Upper lobe of right lung (tissue), 1 donor: Measurements from ENCODE around the gene NPW. TPM values are rescaled to one million over a fixed set of nuclear protein-coding genes. Genes with fewer than 3 reads are reported as not detected.

ENCODE experiments used
- ATAC-seq: fragments of 200-7000 bp; cut with Tn5 transposase; one replicate; pipeline ENCODE4 v1.9.1; 2020; ENCODE audit warnings: mild to moderate bottlenecking, moderate library complexity
- DNase-seq: peaks from one replicate; pipeline ENCODE4 v3.0.0-alpha.2; 2020
- H3K27ac ChIP-seq: fragments of 200-600 bp; one replicate; pipeline ENCODE4 v1.8.0; 2022
- H3K27me3 ChIP-seq: fragments of 200-600 bp; one replicate; pipeline ENCODE4 v1.8.0; 2022; ENCODE audit warnings: mild to moderate bottlenecking
- H3K36me3 ChIP-seq: fragments of 200-600 bp; one replicate; pipeline ENCODE4 v1.8.0; 2022
- H3K4me1 ChIP-seq: fragments of 200-600 bp; one replicate; pipeline ENCODE4 v1.8.0; 2022
- H3K4me3 ChIP-seq: fragments of 200-600 bp; one replicate; pipeline ENCODE4 v1.8.0; 2022; ENCODE audit warnings: mild to moderate bottlenecking
- H3K9me3 ChIP-seq: fragments of 200-600 bp; one replicate; pipeline ENCODE4 v1.8.0; 2022
- intact Hi-C: fragments of 100-400 bp; cut with DNase I; formaldehyde crosslinking; loops from one replicate; pipeline ENCODE4 v1.11.0; 2022
- total RNA-seq: library from RNA; stranded (reverse); fragmentation: NEBNext Ultra II Directional; extraction: Animal tissue kit (Norgen Biotek cat#: 25700); gene quantifications from one replicate; pipeline ENCODE4 v1.2.1, GENCODE V29; 2021
- TF ChIP-seq, protein P1 (sequence below): fragments of 200-600 bp; IDR thresholded peaks from one replicate; pipeline ENCODE4 v1.8.0; 2022; ENCODE audit warnings: antibody characterized with exemption
- donor health status: DM: no; HTN: yes; CAD: no; lungs with severe emphysema.

Gene NPW
- total RNA-seq, 1 donor from 2014 or later = not detected

DNA sequence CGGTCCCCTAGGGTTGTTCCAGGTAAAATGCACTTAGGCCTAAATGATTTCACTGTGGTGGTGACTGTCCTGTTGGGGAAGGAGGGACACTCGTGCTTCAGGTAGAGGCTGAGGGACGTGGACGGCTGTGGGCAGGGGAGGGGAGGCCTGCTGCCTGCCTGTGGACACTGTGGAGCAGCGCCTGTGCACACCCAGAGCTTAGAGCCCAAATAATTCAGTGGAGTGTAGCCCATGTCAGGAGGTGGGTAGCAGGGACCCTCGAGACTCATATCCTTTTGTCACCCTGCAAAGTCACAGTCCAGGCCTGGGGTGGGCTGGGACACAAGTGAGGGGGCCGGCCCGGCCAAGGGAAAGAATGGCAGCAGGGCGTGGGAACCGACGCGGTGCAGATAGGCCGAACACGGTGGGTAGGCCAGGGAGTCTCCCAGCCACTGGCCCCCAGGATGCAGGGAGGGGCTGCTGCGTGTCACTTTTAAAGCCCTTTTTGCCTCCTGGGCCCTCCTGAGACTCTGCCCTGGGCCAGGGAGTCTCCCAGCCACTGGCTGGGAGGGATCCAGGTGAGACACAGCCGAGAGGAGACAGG is 6.4 kb downstream of the NPW start:
- TF ChIP-seq, protein P1, sequence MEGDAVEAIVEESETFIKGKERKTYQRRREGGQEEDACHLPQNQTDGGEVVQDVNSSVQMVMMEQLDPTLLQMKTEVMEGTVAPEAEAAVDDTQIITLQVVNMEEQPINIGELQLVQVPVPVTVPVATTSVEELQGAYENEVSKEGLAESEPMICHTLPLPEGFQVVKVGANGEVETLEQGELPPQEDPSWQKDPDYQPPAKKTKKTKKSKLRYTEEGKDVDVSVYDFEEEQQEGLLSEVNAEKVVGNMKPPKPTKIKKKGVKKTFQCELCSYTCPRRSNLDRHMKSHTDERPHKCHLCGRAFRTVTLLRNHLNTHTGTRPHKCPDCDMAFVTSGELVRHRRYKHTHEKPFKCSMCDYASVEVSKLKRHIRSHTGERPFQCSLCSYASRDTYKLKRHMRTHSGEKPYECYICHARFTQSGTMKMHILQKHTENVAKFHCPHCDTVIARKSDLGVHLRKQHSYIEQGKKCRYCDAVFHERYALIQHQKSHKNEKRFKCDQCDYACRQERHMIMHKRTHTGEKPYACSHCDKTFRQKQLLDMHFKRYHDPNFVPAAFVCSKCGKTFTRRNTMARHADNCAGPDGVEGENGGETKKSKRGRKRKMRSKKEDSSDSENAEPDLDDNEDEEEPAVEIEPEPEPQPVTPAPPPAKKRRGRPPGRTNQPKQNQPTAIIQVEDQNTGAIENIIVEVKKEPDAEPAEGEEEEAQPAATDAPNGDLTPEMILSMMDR = no peak
- peaks cover 10% of the 10 kb centered on the region for H3K27me3 ChIP-seq
- intact Hi-C loops = no loop called here
- peaks cover 15% of the 10 kb centered on the region for H3K36me3 ChIP-seq
- ATAC-seq = no peak
- H3K27ac ChIP-seq = peak overlapping the region; percentile 67
- H3K4me1 ChIP-seq = peaks cover 46% of the 10 kb centered on the region
- H3K9me3 ChIP-seq = no peaks in the 10 kb centered on the region
- H3K4me3 ChIP-seq = peak overlapping the region; percentile 52
- no peak for DNase-seq

DNA sequence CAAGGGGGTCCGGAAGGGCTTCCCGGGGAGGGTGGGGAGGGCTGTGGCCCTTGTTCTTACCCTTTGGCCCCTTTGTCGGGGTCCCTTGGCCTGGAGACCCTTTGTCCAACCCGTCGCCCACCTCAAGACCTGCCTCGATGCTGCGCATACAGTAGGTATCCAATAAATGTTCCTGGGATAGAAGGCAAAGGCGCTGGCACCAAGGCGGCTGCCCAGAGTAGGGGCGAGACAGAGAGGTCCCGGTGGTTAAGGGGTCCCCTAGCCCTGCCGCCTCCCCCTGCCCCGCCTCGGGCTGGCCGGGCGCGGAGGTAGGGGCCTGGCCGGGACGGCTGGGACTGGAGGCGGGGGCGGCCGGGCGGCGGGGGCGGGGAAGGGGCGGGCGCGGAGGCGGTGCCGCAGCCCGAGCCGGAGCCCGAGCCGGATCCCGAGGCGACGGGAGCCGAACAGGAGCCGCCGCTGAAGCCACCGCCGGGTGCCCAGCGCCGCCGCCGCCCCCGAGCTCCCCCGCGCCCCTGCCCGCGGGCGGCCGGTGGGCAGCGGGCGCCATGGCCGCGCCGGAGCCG is 7.0 kb downstream of the NPW start, which contains the start of gene NHERF2:
Gene NHERF2, plus strand, starts transcription at position 442 of the 563 bp plus-strand sequence. Its CDS starts 104 bp downstream, at position 546.
- intact Hi-C loops = no loop called here
- TF ChIP-seq, protein P1 = no peak
- H3K9me3 ChIP-seq = no peaks in the 10 kb centered on the region
- DNase-seq (peak; percentile 77), ATAC-seq (peak; percentile 24)
- H3K27ac ChIP-seq = peak within 1 kb of the TSS; percentile 73
- H3K4me3 ChIP-seq = peak within 1 kb of the TSS; percentile 72
- peaks cover 5% of the 10 kb centered on the region for H3K27me3 ChIP-seq
- peaks cover 18% of the 10 kb centered on the region for H3K36me3 ChIP-seq
- peaks cover 48% of the 10 kb centered on the region for H3K4me1 ChIP-seq

DNA sequence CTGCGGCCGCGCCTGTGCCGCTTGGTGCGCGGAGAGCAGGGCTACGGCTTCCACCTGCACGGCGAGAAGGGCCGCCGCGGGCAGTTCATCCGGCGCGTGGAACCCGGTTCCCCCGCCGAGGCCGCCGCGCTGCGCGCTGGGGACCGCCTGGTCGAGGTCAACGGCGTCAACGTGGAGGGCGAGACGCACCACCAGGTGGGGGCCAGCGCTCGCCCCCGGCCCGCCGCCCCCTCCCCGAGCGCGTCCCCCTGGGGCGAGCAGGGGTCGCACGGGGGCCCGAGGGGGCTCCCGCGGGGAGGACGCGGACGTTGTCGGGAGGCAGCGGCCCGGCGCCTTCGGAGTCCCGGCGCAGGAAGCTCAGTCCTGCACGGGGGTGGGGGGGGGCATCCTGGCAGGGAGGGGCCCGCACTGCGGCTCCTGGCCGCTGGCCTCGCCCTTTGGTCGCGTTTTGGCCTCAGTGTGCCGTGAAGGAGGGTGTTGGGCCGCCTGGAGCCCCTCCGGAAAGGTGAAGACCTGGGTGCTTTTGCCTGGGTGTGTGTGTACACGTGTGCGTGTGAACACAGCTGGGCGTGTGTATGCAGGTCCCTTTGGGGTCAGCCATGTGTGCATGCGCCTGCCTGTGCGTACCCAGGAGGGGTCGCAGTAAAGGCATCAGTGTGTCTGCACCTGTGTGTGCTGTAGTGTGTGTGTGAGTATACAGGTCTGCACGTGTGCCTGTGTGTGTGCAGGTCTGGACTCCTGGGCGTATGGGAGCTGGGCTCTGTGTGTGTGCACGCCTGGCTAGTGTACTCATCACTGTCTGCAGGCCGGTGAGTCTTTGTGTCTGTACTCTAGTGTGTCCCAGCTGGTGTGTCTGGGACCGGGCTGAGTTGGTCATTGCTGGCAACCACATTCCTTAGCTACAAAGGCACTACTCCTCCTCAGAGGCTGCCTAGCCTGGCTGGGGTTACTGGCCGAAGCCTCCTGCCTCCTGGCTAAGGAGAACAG is 7.7 kb downstream of the NPW start:
- DNase-seq (peak; percentile 70), ATAC-seq (peak; percentile 0)
- H3K4me1 ChIP-seq = peaks cover 56% of the 10 kb centered on the region

DNA sequence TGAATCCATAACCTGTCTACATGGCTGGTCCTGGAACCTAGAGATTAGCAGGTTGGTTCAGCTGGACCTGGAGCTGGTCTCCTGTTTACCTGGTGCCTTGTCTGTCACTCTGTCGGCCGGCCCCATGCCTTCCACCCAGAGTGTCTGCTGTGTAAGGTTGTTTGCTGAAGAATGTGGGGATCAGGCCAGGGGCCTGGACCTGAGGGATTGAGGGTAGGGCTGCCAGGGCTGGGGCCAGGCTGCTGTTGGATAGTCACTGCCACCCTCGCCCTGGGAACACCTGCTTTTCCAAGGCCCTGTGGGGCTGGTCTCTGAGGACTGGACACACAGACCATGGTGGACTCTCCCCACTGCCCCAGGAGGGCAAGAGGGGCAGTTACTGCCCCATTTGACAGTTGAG is 8.6 kb downstream of the NPW start:
- Histone ChIP-seq H3K9me3 (no peaks in the 10 kb centered on the region), H3K4me1 (peaks cover 58% of the 10 kb centered on the region), H3K36me3 (peaks cover 26% of the 10 kb centered on the region), H3K4me3 (peak overlapping the region; percentile 72), H3K27me3 (no peaks in the 10 kb centered on the region), H3K27ac (peak overlapping the region; percentile 73)
- TF ChIP-seq, protein P1 = no peak
- intact Hi-C loops = no loop called here
- DNase-seq (no peak), ATAC-seq (no peak)

More for the DNA sequence above, 7.7 kb downstream of the NPW start:
- H3K27ac ChIP-seq = peak overlapping the region; percentile 73
- H3K36me3 ChIP-seq = peaks cover 25% of the 10 kb centered on the region
- no peaks in the 10 kb centered on the region for H3K27me3 ChIP-seq
- TF ChIP-seq, protein P1 = no peak
- peak overlapping the region; percentile 72 for H3K4me3 ChIP-seq
- intact Hi-C loops = no loop called here
- no peaks in the 10 kb centered on the region for H3K9me3 ChIP-seq

DNA sequence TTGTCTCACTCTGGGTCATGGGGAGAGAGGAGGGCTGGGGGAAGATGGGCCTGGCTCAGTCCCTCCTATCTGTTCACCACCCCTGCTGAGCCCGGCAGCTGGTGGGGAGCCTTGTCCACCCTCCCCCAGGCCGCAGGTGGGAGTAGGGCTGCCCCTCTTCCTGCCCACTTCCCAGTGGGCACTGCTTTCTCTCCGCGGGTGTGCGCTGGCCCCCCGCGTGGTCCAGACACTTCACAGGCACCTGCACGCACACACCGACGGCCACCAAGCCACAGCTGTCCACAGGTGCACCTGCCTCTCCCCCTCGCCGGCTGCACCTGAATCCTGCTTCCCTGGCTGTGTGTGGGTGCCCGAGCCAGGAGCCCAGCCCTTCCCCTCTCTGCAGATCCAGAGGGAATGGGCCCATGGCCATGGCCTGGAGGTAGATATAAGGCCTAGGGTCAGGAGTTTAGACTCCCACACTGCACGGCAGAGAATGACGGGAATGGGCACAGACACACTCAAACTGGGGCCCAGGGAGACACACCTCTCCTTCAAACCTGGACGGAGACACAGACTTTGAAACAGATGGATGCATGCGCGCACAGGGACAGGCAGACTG is 9.1 kb downstream of the NPW start:
- TF ChIP-seq, protein P1 = no peak
- DNase-seq (no peak), ATAC-seq (no peak)
- no peaks in the 10 kb centered on the region for H3K27me3 ChIP-seq
- peaks cover 59% of the 10 kb centered on the region for H3K4me1 ChIP-seq
- peak overlapping the region; percentile 72 for H3K4me3 ChIP-seq
- intact Hi-C loops = no loop called here
- no peaks in the 10 kb centered on the region for H3K9me3 ChIP-seq
- H3K36me3 ChIP-seq = peaks cover 26% of the 10 kb centered on the region
- H3K27ac ChIP-seq = peak overlapping the region; percentile 73
